ENCODE results near the gene PCSK1N. TPM values are rescaled to one million over a fixed set of nuclear protein-coding genes. Genes with fewer than 3 reads are reported as not detected.

PCSK1N gene
- total RNA-seq, 4 donors from 2014 or later: 3.0 to 15.9 (median 3.4) TPM; not detected in 1

DNA sequence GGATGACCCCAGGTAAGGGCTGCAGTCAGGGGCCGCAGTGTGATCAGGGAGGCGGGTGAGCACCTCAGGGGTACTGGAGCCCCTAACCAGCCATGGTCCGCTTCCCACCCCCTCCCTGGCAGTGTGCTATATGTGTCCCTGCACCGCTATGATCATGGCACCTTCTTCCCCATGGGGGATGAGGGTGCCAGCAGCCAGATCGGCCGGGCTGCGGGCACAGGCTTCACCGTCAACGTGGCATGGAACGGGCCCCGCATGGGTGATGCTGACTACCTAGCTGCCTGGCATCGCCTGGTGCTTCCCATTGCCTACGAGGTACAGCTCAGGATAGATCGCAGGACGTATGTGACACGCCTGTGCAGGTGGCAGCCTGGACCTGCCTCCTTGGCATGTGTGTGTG lies 17.3 kb downstream of the PCSK1N start:
- intact Hi-C loops (cut with DNase I; ENCODE audit: low total_unique reads): no loop called here
- Histone ChIP-seq H3K36me3 (no peaks in the 10 kb centered on the region), H3K9me3 (no peaks in the 10 kb centered on the region), H3K27ac (no peak overlapping the region), H3K4me3 (no peak overlapping the region), H3K27me3 (no peaks in the 10 kb centered on the region), H3K4me1 (no peaks in the 10 kb centered on the region)
- TF ChIP-seq, protein P1, sequence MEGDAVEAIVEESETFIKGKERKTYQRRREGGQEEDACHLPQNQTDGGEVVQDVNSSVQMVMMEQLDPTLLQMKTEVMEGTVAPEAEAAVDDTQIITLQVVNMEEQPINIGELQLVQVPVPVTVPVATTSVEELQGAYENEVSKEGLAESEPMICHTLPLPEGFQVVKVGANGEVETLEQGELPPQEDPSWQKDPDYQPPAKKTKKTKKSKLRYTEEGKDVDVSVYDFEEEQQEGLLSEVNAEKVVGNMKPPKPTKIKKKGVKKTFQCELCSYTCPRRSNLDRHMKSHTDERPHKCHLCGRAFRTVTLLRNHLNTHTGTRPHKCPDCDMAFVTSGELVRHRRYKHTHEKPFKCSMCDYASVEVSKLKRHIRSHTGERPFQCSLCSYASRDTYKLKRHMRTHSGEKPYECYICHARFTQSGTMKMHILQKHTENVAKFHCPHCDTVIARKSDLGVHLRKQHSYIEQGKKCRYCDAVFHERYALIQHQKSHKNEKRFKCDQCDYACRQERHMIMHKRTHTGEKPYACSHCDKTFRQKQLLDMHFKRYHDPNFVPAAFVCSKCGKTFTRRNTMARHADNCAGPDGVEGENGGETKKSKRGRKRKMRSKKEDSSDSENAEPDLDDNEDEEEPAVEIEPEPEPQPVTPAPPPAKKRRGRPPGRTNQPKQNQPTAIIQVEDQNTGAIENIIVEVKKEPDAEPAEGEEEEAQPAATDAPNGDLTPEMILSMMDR (IDR thresholded peaks at IDR 0.05): no peak
- no peak for TF ChIP-seq POLR2A (IDR thresholded peaks at IDR 0.05)
- no peak for DNase-seq

DNA sequence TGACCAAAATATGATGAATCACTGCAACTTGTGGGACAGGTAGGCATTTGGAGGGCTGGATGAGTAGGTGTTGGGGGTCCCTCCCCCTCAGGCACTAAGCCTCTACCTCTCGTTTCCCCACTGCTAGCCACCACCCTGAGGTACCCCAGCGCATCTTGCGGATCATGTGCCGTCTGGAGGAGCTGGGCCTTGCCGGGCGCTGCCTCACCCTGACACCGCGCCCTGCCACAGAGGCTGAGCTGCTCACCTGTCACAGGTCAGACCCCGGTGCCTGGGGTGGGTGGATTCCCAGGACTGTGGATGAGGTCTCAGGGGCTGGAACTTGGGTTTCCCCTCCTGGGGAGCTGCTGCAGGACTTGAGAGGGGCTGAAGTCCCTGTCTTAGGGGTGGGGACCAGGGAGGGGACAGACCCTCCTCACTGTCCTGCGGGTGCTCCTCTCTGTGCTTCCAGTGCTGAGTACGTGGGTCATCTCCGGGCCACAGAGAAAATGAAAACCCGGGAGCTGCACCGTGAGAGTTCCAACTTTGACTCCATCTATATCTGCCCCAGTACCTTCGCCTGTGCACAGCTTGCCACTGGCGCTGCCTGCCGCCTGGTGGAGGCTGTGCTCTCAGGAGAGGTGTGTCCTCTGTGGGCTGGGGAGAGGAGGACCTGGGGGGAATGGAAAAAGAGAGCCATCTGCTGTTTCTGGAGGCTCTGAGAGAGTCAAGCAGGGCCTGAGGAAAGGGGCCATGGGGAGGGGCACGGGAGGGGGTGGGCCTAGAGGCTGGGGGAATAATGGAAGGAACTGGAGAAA lies 19.2 kb downstream of the PCSK1N start:
- no peaks in the 10 kb centered on the region for H3K4me1 ChIP-seq
- no peak for DNase-seq
- H3K4me3 ChIP-seq: no peak overlapping the region
- H3K9me3 ChIP-seq: no peaks in the 10 kb centered on the region
- intact Hi-C loops (cut with DNase I; ENCODE audit: low total_unique reads): no loop called here
- no peaks in the 10 kb centered on the region for H3K36me3 ChIP-seq
- H3K27ac ChIP-seq: no peak overlapping the region
- TF ChIP-seq, protein P1 (IDR thresholded peaks at IDR 0.05): no peak
- no peak for TF ChIP-seq POLR2A (IDR thresholded peaks at IDR 0.05)
- no peaks in the 10 kb centered on the region for H3K27me3 ChIP-seq

DNA sequence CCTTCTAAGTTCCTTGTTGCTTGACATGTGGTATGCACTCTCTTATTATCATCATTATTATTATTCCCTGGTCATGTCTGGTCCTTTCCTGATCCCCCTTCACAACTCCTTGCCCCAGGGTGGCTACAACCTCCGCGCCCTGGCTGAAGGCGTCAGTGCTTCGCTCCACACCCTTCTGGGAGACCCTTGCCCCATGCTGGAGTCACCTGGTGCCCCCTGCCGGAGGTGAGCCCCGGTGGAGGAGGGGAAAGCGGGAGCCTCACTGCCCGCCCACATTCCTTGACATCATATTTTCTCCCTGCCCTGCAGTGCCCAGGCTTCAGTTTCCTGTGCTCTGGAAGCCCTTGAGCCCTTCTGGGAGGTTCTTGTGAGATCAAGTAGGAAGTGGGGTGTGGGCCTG lies 20.1 kb downstream of the PCSK1N start:
- H3K36me3 ChIP-seq: no peaks in the 10 kb centered on the region
- no peak overlapping the region for H3K4me3 ChIP-seq
- no peaks in the 10 kb centered on the region for H3K4me1 ChIP-seq
- H3K27ac ChIP-seq: no peak overlapping the region
- H3K27me3 ChIP-seq: no peaks in the 10 kb centered on the region
- DNase-seq: no peak
- intact Hi-C loops (cut with DNase I; ENCODE audit: low total_unique reads): no loop called here
- TF ChIP-seq, protein P1 (IDR thresholded peaks at IDR 0.05): no peak
- no peak for TF ChIP-seq POLR2A (IDR thresholded peaks at IDR 0.05)
- no peaks in the 10 kb centered on the region for H3K9me3 ChIP-seq

DNA sequence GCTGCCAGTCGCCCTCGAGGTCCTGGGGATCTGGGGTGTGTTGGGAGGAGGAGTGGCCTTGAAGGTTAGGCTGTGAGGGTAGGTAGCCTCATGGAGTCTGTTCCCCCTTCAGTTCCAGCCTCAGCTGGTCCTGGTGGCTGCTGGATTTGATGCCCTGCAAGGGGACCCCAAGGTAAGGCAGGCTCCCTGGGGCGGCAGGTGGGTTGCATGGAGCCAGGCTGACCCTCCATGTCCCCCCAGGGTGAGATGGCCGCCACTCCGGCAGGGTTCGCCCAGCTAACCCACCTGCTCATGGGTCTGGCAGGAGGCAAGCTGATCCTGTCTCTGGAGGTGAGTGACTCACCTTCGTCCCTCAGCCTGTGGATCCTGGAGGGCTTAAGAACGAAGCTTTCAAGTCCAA lies 20.7 kb downstream of the PCSK1N start:
- Histone ChIP-seq H3K4me3 (no peak overlapping the region), H3K36me3 (no peaks in the 10 kb centered on the region), H3K27ac (no peak overlapping the region), H3K4me1 (no peaks in the 10 kb centered on the region), H3K9me3 (no peaks in the 10 kb centered on the region), H3K27me3 (no peaks in the 10 kb centered on the region)
- intact Hi-C loops (cut with DNase I; ENCODE audit: low total_unique reads): no loop called here
- DNase-seq: no peak
- TF ChIP-seq POLR2A (IDR thresholded peaks at IDR 0.05): no peak
- TF ChIP-seq, protein P1 (IDR thresholded peaks at IDR 0.05): no peak

DNA sequence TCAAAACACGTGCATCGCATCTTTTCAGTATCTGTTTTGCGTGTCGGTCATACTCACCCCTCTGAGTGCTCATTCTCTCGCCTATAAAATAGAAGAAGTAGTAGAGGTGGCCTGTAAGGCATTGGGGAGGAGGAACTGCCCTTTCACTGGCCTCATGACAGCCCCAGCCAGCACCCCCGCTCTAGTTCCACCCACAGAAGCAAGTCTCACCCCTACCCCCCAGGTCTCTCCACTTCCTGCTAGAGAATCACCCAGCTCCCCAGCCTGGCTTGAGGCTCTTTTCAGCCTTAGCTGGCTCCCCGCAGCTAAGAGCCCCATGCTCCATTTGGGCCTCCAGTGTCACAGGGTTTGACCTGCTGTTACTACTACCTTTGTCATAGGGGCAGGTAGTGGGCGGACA lies 21.8 kb downstream of the PCSK1N start:
- H3K4me3 ChIP-seq: no peak overlapping the region
- intact Hi-C loops (cut with DNase I; ENCODE audit: low total_unique reads): no loop called here
- no peaks in the 10 kb centered on the region for H3K9me3 ChIP-seq
- TF ChIP-seq, protein P1 (IDR thresholded peaks at IDR 0.05): no peak
- TF ChIP-seq POLR2A (IDR thresholded peaks at IDR 0.05): no peak
- H3K4me1 ChIP-seq: no peaks in the 10 kb centered on the region
- no peak overlapping the region for H3K27ac ChIP-seq
- no peak for DNase-seq
- no peaks in the 10 kb centered on the region for H3K27me3 ChIP-seq
- no peaks in the 10 kb centered on the region for H3K36me3 ChIP-seq

Data from uterus (tissue), 4 donors.